PC-9 (cell line): Measurements from ENCODE around the gene CTBP2.

Experiments used
- EZH2 ChIP-seq: fragments of 200-600 bp; sonication (generic); IDR thresholded peaks from 2 replicates; pipeline ENCODE4 v1.8.0; 2017; ENCODE audit warnings: antibody characterized with exemption, low read depth
- TF ChIP-seq, protein P1 (sequence below): fragments of 200-600 bp; sonication (generic); conservative IDR thresholded peaks from 2 replicates; pipeline ENCODE4 v1.6.1; 2017; ENCODE audit warnings: mixed run types, antibody characterized with exemption, mild to moderate bottlenecking, moderate library complexity

DNA sequence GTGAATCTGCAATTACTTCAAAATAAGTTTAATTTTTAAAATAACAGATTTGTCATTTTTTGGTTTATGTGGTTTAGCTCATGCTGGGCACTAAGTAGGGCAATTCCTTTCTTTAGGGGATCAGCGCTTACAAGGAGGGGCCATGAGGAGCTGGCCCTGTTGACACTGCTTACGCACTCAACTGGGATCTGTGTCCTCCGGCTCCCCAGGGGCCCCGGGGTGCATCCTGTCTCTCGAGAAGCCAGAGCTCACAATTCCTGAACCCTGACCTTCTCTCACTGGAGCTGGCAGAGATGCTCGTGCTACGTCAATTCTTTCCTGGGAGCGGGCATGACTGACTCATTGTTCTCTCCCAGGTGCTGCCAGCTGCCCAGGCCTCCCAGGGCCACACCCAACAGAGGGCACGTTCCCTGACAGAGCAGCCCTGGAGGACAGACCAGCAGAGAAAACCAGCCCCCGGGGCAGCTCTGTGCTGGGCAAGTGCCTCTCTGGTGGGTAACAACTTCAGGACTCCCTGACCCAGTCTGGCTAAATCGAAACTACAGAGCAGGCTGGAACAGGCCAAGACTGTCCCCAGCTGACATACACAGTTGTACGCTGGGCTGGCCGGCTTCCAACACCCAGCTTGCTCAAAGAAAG lies 36.8 kb downstream of the CTBP2 start:
- TF ChIP-seq EZH2, result no peak
- TF ChIP-seq, protein P1, sequence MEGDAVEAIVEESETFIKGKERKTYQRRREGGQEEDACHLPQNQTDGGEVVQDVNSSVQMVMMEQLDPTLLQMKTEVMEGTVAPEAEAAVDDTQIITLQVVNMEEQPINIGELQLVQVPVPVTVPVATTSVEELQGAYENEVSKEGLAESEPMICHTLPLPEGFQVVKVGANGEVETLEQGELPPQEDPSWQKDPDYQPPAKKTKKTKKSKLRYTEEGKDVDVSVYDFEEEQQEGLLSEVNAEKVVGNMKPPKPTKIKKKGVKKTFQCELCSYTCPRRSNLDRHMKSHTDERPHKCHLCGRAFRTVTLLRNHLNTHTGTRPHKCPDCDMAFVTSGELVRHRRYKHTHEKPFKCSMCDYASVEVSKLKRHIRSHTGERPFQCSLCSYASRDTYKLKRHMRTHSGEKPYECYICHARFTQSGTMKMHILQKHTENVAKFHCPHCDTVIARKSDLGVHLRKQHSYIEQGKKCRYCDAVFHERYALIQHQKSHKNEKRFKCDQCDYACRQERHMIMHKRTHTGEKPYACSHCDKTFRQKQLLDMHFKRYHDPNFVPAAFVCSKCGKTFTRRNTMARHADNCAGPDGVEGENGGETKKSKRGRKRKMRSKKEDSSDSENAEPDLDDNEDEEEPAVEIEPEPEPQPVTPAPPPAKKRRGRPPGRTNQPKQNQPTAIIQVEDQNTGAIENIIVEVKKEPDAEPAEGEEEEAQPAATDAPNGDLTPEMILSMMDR, result no peak
